HL-60 (cell line): ENCODE results near the gene HLA-DQB1.
"Not testable (repeated sequence)": the region's sequence is repeated elsewhere in the genome, so short reads cannot be mapped to it uniquely, and the experiment has no call there.

ENCODE experiments used
- DNase-seq, 2 experiments: peaks; one replicate each; pipeline ENCODE4 v3.0.0-alpha.2; 2010 to 2020; ENCODE audit warnings: low read depth in 1 of 2, low spot score in 1 of 2
- H3K27ac ChIP-seq: fragments of 250-450 bp; sonication (Bioruptor Pico); replicated peaks from 2 replicates; pipeline ENCODE4 v1.5.1; 2020; ENCODE audit warnings: mild to moderate bottlenecking, moderate library complexity
- H3K27me3 ChIP-seq: fragments of 250-450 bp; sonication (Bioruptor Pico); 2 replicates; pipeline ENCODE4 v1.5.1; 2021; ENCODE audit warnings: mild to moderate bottlenecking, moderate library complexity; ENCODE audit not compliant: insufficient read depth, poor library complexity, severe bottlenecking
- H3K4me3 ChIP-seq: replicated peaks from 2 replicates; pipeline ENCODE4 v1.5.1; 2011; ENCODE audit warnings: mild to moderate bottlenecking, control low read depth, low read length; ENCODE audit not compliant: insufficient read depth
- CTCF ChIP-seq: IDR thresholded peaks from one replicate; pipeline ENCODE4 v1.5.1; 2011; ENCODE audit warnings: low read length, control low read depth, inconsistent platforms; ENCODE audit not compliant: insufficient read depth
- GABPA ChIP-seq: IDR thresholded peaks from 2 replicates; pipeline ENCODE4 v1.6.1; 2012; ENCODE audit warnings: low read depth
- POLR2AphosphoS5 ChIP-seq: IDR thresholded peaks from 2 replicates; pipeline ENCODE4 v1.6.1; 2012; ENCODE audit warnings: low read depth
- SPI1 ChIP-seq: IDR thresholded peaks from 2 replicates; pipeline ENCODE4 v1.6.1; 2012; ENCODE audit warnings: low read depth, mild to moderate bottlenecking, borderline replicate concordance
- long read RNA-seq: library from polyadenylated mRNA; unstranded; transcript quantifications from one replicate; pipeline ENCODE4 v2.0.0, GENCODE V29; 2020
- TF ChIP-seq, protein P1 (sequence below): IDR thresholded peaks from 2 replicates; pipeline ENCODE4 v1.6.1; 2012; ENCODE audit warnings: low read depth; ENCODE audit not compliant: insufficient replicate concordance

Gene HLA-DQB1
- long read RNA-seq: 0 reads

GRCh38 chr6:32666420-32667300 is at the start of gene HLA-DQB1:
TSS of gene HLA-DQB1 (minus strand) at chr6:32666657. CDS start at chr6:32666607, 50 bp downstream.
- no peaks in the 10 kb centered on the region for H3K27me3 ChIP-seq
- no peak within 1 kb of the TSS for H3K27ac ChIP-seq
- H3K4me3 ChIP-seq: no peak within 1 kb of the TSS
- no peak for DNase-seq
- TF ChIP-seq SPI1: no peak
- TF ChIP-seq, protein P1, sequence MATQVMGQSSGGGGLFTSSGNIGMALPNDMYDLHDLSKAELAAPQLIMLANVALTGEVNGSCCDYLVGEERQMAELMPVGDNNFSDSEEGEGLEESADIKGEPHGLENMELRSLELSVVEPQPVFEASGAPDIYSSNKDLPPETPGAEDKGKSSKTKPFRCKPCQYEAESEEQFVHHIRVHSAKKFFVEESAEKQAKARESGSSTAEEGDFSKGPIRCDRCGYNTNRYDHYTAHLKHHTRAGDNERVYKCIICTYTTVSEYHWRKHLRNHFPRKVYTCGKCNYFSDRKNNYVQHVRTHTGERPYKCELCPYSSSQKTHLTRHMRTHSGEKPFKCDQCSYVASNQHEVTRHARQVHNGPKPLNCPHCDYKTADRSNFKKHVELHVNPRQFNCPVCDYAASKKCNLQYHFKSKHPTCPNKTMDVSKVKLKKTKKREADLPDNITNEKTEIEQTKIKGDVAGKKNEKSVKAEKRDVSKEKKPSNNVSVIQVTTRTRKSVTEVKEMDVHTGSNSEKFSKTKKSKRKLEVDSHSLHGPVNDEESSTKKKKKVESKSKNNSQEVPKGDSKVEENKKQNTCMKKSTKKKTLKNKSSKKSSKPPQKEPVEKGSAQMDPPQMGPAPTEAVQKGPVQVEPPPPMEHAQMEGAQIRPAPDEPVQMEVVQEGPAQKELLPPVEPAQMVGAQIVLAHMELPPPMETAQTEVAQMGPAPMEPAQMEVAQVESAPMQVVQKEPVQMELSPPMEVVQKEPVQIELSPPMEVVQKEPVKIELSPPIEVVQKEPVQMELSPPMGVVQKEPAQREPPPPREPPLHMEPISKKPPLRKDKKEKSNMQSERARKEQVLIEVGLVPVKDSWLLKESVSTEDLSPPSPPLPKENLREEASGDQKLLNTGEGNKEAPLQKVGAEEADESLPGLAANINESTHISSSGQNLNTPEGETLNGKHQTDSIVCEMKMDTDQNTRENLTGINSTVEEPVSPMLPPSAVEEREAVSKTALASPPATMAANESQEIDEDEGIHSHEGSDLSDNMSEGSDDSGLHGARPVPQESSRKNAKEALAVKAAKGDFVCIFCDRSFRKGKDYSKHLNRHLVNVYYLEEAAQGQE: no peak
- no peak for TF ChIP-seq POLR2AphosphoS5
- TF ChIP-seq CTCF: no peak
- no peak for TF ChIP-seq GABPA

DNA sequence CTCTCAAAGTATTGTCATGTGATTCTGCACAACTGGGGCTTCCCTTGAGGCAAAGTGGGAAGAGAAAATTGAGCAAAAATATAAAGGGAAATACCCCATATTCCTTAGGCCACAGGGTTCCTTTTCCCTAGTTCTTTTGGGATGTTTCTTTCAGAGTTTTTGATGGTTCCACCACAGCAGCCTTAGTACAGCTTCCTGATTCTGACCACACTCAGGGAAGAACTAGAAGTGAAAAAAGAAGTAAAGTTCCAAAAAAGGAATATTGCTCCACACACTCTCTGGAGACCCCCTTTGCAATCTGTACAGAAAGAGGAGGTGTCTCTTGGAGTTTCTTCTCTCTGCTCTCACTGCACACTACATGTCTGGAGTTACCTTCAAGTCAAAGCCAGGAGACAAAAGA is 46.8 kb upstream of the HLA-DQB1 start:
- Histone ChIP-seq H3K27me3 (no peaks in the 10 kb centered on the region), H3K4me3 (no peak overlapping the region), H3K27ac (no peak overlapping the region)
- no peak for DNase-seq
- TF ChIP-seq SPI1 (no peak), POLR2AphosphoS5 (no peak), CTCF (no peak), GABPA (no peak)
- TF ChIP-seq, protein P1: no peak

GRCh38 chr6:32709625-32710024 is 43.2 kb upstream of the HLA-DQB1 start:
- TF ChIP-seq CTCF (no peak), GABPA (no peak), SPI1 (no peak), POLR2AphosphoS5 (no peak)
- TF ChIP-seq, protein P1: no peak
- no peak for DNase-seq
- H3K27me3 ChIP-seq: no peaks in the 10 kb centered on the region
- H3K27ac ChIP-seq: no peak overlapping the region
- H3K4me3 ChIP-seq: no peak overlapping the region

- H3K4me3 ChIP-seq, H3K27me3 ChIP-seq, DNase-seq, H3K27ac ChIP-seq: not testable (repeated sequence)
These were observed 38.7 kb upstream of the HLA-DQB1 start for GRCh38 chr6:32705164-32705563.
